ENCODE results near the gene CMTM8.

CMTM8 gene

DNA sequence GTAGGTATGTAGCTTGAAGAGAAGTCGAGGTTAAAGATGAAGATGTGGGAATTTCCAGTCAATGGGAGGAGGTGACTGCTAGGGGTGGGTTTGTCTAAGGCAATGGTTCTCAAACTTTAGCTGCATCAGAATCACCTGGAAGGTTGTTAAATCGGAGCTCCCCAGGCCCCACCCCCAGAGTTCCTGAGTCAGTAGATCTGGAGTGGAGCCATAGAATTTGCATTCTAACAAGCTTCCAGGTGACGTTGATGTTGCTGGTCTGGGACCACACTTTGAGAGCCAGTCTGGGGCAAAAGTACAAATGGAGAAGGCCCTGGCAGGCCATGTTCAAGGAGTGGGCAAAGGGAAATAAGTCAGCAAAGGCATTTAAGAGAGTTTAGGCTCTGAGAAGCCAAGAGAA, 69.1 kb downstream of the CMTM8 start:
- H3K4me3 ChIP-seq (ENCODE audit: control insufficient read depth, low read depth, low read length), result no peak overlapping the region

GRCh38 chr3:32308378-32308777, 69.9 kb downstream of the CMTM8 start:
- TF ChIP-seq CTCF (IDR thresholded peaks at IDR 0.05; ENCODE audit: control insufficient read depth, insufficient read depth, low read depth, low read length, missing control alignments), result no peak
- no peak for DNase-seq (ENCODE audit: low read depth)

More for the DNA sequence above, 69.1 kb downstream of the CMTM8 start:
- no peak for TF ChIP-seq CTCF (IDR thresholded peaks at IDR 0.05; ENCODE audit: control insufficient read depth, insufficient read depth, low read depth, low read length, missing control alignments)
- no peak for DNase-seq (ENCODE audit: low read depth)

DNA sequence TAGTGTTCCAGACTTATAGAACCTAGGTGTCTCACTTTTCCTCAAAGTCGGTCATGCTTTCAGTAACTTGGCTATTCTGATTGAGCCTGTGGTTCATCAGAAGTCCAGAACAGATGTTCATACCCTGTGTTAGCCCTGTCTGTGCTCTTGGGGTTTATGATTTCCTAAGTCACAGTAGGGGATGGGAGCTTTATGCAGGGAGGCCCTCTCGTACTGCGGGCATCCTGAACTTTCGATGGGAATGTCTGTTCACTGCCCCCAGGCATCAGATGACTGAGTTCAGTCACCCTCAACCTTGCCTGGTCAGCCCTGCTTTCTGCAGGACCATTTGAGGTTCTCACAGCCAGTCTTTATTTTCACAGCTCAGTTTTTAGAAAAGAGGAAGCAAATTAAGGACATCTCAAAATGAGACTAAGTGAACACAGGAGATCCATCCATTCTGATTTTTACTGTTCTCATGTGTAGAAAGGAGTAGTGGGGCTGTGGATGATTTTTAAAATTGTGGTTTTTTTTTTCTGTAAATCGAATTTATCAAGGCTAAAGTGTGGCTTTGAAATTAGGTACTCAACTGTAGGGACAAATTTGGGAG, 71.3 kb downstream of the CMTM8 start:
- no peak for TF ChIP-seq CTCF (IDR thresholded peaks at IDR 0.05; ENCODE audit: control insufficient read depth, insufficient read depth, low read depth, low read length, missing control alignments)
- no peak overlapping the region for H3K4me3 ChIP-seq (ENCODE audit: control insufficient read depth, low read depth, low read length)
- no peak for DNase-seq (ENCODE audit: low read depth)

More at GRCh38 chr3:32308378-32308777, 69.9 kb downstream of the CMTM8 start:
- H3K4me3 ChIP-seq (ENCODE audit: control insufficient read depth, low read depth, low read length), result no peak overlapping the region

- H3K4me3 ChIP-seq (ENCODE audit: control insufficient read depth, low read depth, low read length), result no peak overlapping the region
- no peak for TF ChIP-seq CTCF (IDR thresholded peaks at IDR 0.05; ENCODE audit: control insufficient read depth, insufficient read depth, low read depth, low read length, missing control alignments)
- DNase-seq (ENCODE audit: low read depth), result no peak
Measured at GRCh38 chr3:32310336-32310735, 71.9 kb downstream of the CMTM8 start.

GRCh38 chr3:32310918-32311839, 72.7 kb downstream of the CMTM8 start:
- DNase-seq (ENCODE audit: low read depth), result no peak
- TF ChIP-seq CTCF (IDR thresholded peaks at IDR 0.05; ENCODE audit: control insufficient read depth, insufficient read depth, low read depth, low read length, missing control alignments), result no peak
- H3K4me3 ChIP-seq (ENCODE audit: control insufficient read depth, low read depth, low read length), result no peak overlapping the region

- TF ChIP-seq CTCF (IDR thresholded peaks at IDR 0.05; ENCODE audit: control insufficient read depth, insufficient read depth, low read depth, low read length, missing control alignments), result no peak
- no peak overlapping the region for H3K4me3 ChIP-seq (ENCODE audit: control insufficient read depth, low read depth, low read length)
- no peak for DNase-seq (ENCODE audit: low read depth)
Measured at GRCh38 chr3:32312251-32312650, 73.8 kb downstream of the CMTM8 start.

Measured in AG09309 (cell line).